Activated T-helper 1 cell treated with Interleukin-2 at 50 U/mL for 16 hours (primary cell): Measurements from ENCODE around the gene KCNJ12.

Source experiments
- DNase-seq: peaks from one replicate; pipeline ENCODE4 v3.0.0-alpha.2; 2020; ENCODE audit warnings: low read depth

KCNJ12 gene

DNA sequence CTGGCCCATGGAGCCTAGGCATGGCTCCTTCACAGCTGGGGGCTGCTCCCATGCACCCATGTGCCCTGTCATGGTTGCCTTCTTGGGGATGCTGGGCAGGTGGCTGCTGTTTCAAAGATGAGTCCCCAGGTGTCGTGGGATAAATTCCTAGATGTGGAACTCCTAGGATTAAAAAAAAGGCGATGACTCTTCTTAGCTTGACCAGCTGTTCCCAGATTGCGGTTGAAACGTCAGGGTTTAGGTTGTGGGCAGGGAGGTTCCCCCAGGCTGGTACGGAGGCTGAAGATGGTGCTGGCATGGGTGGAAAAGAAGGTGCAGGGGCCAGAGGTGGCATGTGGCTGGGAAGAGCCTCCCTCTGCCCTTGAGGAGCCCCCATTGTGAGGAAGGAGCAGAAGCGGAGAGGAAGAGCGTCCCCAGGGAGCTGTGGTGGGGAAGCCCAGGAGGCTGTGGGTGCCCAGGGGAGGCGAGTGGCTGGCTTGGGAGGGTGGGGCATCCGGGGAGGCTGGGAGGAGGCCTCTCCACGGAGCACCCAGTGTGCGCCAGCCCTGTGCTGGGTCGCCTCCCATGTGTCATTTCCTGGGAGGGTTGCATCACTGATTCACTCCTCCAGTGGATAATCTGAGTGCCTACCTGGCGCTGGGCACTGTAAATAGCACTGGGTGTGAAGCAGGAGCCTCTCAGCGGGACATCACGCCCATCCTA, 7.5 kb upstream of the KCNJ12 start:
- no peak for DNase-seq

DNA sequence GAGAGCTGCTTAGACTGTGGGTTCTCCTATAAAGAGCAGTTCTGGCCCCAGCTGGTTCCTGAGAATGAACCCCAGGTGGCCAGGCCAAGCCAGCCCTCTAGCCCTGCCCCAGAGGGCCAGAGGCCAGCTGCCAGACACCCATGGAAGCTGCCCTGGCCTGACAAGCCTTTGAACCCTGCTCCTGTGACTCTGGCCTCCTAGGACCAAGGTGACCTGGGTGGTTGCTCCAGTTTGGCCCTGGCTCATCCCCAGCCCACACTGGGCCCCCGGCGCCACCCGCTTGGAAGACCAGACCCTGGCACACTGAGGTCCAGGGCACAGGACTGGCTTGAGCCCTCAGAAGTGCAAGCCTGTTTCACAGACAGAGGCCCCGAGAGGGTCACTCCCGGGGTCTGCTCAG, 6.8 kb upstream of the KCNJ12 start:
- DNase-seq: no peak

DNA sequence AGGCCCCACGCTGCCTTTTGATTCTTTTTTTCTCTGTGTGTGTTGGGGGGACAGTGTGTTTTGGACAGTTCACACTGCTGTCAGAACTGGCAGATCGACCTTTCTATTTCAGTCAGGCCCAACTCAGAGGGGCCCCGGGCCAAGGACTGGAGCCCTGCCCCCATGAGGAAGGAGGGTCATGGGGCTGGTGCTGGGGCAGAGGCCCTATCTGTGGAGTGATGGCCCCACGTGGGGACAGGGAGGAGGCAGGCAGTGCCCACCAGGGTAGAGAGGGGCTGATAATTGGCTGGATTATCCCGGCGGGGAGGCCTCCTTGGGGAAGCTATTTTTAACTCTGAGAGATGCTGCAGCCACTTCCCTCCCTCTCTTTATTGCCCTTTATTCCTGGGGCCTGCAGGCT, 5.7 kb upstream of the KCNJ12 start:
- no peak for DNase-seq

DNA sequence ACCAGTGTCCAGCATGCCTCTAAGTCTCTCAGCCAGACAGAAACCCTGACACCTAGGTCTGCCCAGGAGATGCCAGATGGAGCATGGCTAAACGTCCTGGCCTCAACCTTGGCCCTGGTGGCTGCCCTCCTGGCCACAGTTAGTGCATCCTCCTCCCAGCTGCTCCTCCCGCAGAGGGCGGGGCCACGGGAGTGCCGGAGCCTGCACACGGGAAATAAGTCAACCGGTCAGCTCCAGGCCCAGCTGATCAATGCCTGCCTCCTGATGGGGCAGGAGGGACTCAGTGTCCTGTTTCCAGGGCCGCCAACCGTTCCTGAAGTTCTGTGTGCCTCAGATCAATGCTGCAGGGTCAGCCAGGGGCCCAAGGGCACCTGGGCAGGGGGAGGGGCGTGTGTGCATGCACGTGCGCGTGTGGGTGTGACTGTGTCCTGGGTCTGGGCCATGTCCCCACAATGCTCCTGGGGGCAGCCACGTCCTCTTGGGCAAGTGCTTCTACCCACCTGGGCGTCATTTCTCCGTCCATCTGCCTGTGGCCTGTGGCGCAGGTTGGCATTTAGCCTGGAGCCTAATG, 4.6 kb upstream of the KCNJ12 start:
- DNase-seq: no peak

DNA sequence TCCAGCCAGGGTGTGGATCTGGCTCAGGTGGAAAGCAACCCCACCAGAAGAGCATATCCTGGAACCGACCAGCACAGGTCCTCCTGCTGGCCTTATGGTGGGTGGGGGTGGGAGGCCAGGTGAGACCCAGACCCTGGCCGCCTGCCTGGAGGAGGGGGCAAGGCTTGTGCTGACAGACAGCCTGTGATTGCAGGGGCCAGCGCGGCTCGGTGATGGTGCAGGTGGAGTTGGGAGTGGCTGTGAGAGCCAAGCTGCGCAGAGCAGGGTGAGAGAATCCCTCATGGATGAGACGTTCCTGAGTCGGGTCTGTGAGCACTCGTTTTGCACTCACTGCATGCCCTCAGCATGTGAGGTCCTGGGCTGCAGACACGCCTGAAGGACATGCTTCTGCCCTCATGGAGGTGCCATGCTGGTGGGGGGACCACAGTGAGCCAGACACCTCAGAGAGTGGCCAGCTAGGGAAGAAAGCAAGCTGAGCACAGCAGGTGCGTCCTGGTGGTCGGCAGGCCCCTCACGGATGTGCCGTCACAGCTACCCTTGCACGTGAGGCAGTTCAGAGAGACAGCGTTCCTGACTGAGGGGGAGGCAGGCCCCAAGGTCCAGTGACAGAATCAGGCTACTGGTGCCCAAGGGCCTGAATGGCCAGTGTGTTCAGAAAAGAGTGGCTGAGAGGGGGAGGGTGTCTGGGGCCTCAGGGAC, 3.8 kb upstream of the KCNJ12 start:
- no peak for DNase-seq

DNA sequence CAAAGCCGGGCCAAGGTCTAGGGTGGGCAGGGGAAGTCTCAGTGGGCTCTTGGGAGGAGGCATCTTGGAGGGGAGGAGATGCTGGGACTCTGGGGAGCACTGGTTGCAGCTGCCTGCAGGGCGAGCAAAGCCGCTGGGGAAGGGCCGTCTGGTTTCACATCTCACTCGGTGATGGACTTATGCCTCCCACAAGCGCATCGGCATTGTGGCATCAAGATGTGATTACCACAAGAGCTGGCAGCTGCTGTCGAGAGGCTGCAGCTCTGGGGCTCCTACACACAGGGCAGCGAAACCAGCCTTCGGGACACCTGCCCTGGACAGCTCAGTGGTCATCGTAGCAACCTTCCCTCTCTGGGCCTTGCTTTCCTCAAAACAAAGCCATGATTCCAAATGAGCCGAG, 3.1 kb upstream of the KCNJ12 start:
- DNase-seq: no peak

DNA sequence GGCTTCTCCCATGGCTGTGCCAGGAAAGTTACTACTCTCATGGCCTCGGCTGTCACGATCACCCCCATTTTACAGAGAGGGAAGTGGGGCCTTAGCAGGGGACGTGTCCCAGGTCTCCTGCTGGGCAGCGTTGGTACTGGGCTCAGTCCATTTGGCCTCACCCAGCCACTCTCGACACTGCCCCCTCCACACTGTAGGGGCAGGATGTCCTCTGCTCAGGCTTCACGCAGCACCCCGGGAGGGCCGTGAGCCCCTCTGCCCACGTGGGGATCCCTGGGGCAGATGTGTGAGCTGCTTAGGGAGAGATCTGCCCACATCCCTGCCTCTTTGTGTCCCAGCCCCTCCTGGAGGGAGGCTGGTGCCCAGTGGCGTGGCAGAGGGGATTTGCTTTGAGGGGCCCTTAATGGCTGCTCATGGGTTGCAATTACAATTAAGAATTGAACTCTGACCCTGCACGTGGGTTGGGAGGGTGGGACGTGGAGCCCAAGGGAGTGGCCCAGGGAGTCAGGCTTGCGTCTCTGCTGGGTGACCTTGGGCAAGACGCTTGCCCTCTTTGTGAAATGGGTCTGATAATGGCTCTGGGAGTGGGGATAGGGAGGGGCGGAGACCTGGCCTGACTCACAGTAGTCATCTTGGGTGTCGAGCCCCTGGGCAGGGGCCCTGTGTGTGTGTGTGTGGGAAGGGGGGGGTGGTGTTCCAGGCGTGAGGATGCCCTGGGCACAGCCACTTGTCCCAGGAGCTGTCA, 2.3 kb upstream of the KCNJ12 start:
- DNase-seq: no peak

DNA sequence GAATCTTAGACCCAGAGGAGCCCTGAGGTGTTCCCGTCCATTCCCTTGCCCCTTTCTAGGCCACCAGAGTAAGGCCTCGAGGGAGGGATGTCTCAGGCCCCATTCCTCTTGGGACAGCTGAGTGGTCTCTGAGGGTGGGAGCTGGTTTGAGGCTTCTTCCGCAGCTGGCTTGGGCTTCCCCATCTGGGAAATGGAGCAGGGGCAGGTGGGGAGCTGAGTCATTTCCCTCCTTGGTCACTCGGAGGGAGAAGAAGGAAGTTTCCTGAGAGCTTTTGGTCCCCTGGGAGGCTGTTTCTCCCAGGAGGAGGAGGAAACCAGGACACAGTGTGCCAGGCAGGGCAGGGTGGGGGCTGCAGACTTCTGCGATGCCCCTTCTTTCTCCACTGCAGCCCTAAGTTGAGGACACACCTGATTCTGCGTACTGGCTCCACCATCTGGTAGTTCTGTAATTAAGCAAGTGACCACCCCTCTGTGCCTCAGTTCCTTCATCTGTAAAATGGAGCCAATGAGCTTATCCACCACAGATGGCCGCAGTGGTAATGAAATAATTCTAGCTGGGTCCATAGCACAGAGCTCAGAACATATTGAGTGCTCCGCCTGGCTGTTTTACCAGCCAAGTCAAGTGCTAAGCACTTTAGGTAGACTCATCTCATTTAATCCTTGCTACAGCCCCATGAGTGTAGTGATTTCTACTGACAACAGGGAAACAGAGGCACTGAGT, 1.6 kb upstream of the KCNJ12 start:
- DNase-seq: no peak

DNA sequence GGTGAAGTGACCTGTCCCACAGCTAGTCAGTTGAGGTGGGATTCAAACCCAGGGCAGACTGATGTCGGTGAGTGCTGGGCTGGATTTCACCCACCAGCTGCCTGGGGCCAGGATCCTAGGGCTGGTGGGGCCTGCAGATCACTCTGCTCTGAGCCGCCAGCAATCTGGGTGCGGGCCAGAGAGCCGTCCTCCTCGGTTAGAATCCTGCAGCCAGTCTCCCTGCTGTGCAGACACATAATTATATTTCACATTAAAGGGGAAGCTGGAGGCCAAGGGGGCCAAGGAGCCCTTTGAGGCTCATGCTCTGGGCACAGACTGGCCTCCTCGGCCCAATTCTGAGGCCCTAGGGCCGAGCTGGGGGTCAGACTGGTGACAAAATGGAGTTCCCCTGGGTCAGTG, 996 bp upstream of the KCNJ12 start:
- no peak for DNase-seq

DNA sequence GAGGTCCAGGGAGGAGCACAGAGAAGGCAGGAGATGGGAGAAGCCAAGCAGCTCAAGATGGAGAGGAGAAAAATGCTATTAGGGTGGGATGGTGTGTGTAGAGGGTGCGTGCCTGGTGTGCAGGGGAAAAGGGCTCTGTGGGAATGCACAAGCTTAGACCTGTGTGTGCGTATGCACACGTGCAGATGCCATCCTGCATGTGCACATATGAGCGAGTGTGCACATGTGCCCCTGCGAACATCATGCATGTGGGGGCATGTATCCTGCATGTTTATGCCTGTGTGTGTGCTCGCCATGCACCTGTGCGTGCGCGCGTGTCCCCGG, 438 bp upstream of the KCNJ12 start:
- no peak for DNase-seq

DNA sequence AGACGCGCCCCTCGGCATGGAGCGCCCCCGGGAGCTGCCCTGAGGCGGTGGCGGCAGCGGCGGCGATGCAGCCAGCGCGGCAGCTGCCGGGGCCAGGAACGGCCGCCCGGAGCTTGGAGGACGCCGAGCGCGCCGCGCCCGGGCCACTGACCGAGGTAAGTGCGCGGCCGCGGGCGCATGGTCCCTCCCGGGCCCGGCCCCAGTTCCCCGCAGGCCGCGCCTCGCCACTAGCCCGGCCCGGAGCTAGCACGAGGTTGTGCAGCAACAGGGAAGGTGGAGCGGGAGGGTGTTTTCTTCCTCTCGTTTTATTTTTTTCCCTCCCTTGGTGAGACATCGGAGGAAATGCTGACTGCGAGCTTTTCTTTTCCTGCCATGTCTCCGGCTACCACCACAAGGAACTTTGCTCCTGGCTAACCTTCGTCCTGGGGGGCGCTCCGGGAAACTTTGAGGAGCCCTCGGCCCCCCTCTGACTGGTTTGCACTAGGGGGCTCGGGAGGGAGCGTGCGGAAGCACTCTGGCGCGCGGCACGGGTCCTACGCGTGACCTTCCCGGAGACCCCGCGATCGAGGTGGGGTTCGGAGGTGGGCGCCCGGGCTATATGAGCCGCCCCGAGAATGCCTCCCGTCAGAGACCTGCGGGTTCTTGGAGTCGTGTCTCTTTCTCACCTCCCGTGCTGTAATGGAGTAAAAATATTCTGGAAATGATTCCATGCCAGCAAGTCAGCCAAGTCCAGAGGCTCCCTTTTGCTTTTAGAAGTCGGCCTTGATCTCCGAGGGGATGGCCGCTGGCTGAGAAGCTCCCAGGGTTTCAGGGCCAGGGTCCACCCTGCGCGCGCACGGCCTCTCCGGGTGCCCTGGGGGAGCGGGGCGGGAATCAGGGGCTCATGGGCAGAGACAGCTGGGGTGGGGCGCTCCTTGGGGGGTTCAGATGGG, 868 bp downstream of the KCNJ12 start:
- DNase-seq: no peak

DNA sequence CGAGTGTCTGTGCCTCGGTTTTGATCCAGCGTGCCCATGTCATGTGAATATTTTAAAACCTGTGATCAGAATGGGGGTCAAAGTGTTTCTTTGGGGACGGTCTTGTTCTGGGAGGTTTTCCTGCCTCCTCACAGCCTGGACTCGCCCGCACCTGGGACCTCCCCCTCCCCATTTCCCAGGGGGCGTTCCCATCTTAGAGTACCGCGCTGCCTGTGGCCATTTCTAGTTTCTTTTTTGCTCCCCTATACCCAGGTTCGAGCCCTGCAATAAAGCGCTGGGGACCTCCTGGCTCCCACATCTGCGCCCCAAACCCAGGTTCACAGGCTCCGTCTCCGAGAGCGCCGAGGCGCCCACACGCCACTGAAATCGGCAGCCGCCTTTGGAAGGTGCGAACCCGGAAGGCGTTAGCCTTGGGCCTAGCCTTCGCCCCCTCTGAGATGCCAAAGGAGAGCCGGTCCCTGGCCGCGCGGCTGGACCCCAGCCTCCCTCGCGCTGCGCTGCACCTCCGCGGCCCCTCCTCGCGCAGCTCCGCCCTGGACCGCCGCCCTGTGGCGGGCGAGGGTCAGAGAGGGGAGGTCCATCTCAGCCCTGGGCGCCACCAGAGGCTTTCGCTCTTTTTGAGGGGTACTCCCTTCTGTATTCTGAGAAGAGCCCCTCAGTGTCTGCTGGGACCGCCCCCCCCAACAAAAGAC, 1.7 kb downstream of the KCNJ12 start:
- DNase-seq: no peak

DNA sequence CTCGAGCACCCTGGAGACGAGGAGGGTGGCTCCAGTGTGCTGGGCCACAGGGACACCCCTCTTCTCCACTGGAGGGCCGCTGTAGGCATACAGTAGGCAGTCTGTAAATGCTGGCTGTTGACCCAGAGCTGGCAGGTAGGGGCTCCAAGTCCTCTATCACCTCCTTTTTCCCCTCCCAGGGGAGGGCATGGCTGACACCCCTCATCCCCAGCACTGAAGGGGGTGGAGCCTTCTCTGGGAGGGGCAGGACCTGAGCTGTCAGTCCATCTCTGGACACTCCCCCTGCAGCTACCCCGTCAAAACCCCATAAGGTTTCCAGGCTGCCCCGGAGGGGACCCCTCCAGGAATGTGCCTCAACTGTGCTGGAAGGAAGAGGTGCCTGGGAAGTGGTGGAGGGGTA, 2.4 kb downstream of the KCNJ12 start:
- DNase-seq: no peak

DNA sequence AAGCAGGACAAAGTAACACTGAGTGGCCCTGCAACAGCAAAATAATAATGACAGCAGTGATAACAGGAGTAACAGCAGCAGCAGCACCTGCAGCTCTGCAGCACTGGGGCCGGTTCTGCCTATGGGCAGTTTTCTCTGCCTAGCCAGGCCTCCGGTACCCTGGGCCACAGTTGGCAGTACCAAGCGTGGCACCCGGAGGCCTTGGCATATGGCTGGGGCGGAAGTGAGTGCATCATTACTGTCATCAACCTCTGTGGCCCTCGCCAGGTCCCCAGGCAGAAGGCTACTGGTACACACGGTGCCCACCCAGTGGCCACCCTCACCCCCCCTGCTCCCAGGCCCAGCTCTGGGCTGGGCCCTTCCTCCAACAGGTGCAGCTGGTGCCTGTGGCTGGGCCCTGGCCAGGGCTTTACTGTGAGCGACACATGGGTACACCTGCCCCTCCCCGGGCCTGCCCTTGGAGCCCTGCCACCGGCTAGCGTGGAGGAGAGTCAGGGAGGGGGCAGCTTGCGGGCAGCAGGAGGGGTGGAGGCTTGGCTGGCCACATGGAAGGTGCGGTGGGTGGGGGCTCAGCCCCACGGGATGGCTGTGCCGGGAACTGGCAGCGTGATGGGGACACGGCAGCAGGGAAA, 3.0 kb downstream of the KCNJ12 start:
- no peak for DNase-seq

DNA sequence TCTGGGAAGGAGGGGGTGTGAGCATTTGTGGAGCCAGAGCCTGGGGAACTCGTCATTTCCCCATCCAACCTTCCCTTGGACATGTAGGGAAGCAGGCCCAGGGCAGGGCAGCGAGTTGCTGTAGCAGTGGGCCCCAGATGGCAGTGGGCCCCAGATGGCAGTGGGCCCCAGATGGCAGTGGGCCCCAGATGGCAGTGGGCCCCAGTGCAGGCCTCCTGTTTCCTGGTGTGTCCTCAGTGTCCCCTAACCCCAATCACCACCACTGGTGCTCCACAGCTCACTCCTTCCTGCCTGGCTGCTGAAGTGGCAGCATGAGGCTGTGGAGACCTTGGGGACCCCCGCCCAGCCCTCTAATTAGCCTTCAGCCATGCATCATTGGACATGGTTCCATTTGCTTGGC, 4.5 kb downstream of the KCNJ12 start:
- no peak for DNase-seq

DNA sequence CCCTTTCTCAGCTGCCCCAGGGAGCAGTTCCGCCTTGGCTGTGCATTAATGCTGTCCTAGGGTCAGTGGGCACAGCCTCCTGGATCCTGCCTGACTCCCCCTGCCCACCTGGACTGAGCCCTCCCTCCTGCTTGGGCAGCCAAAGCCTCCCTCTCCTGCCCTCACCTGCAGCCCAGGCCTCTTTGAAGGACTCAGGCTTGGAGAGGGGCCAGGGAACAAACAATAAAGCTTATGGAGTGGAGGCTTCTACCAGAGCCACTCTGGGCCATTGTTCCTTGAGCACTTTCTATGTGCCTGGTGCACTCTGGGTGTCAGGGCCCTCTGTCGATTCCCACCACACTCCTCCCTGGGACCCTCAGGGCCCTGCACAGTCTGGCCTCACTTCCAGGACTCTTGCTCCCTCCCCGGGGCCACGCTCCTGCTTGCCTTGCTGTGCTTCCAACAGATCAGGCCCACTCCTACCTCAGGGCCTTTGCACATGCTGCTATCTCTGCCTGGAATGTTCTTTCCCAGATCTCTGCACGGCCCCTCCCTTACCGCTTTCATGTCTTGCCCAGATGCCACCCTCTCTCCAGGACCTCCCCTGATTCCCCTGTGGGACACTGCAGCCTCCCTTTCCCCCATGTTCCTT, 5.0 kb downstream of the KCNJ12 start:
- DNase-seq: no peak

DNA sequence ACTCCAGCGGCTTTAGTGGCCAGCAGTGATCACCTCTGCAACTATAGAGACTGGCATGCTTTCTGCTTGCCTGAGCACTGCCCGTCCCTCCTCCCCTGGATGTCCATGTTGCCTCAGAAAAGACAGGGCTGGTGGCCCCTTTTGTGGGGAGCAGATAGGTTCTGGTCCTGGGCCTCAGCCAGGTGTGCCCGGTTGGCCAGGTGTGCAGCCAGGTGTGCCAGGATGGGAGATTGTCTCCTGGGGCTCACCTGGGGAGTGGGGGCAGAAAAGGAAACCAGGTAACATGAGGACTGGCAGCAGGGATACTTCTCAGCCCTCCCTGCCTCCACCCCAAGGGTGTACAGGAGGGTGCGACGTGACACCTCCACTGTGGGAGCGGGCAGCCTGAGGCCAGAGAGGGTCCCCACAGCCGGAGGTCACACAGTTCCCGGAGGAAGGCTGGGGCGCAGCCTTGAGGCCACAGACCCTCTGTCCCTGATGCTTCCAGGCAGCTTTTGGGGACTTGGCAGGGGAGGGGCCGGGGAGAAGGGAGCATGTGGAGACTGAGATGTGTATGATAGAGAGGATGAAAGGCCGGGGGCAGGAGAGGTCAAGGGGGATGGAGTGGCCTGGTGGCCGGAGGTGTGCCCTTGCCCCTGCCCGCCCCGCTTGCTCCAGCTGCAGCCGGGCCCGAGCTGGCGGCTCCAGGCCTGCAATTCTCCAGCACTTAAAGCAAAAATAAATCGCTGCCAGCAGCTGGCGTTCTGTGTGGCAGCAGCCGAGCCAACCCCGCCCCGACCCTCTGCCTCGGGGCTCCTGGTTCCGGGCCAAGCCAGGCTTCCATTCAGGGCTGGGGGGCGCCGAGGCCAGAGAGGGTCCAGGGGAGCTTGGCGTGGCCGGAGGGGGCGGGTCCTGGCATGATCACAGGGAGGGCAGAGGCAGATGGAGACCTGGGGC, 6.7 kb downstream of the KCNJ12 start:
- DNase-seq: no peak

DNA sequence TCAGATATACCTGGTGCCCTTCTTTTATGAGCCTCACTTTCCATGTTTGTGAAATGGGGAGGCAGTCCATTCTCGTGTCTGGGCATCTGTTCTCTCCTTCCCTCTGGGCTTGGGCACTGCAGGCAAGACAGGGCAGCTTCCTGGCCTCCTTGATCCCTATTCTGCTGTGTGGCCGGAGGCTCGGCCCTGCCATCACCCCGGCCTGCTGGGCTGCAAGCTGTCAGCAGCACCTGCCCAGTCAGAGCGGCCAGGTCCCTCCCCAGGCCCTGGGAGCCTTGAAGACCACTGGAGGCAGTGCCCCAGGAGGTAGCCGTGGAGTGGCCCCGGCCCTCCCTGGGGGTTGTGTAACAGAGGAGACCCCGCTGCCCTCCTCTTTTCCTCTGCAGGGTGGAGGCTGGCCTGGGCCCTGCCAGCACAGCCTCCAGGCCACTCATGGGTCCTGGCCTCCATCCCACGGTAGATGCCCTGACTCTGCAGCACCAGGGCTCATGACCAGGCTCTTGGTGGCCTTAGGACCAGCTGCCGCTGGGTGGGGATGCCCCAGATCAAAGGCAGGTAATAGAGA, 9.2 kb downstream of the KCNJ12 start:
- no peak for DNase-seq
